HL-60/S4 treated with phorbol 12-myristate 13-acetate at 8.2 ng/mL for 4 days and 3 days (cell line): ENCODE measurements around the gene VAC14.
"Not testable (repeated sequence)": the region's sequence is repeated elsewhere in the genome, so short reads cannot be mapped to it uniquely, and the experiment has no call there.

ENCODE experiments used
- in situ Hi-C: fragments of 300-500 bp; cut with MboI; formaldehyde crosslinking; loops from 2 replicates; pipeline ENCODE4 v1.15.0; 2022; ENCODE audit warnings: low sequenced_read_pairs

Gene VAC14

DNA sequence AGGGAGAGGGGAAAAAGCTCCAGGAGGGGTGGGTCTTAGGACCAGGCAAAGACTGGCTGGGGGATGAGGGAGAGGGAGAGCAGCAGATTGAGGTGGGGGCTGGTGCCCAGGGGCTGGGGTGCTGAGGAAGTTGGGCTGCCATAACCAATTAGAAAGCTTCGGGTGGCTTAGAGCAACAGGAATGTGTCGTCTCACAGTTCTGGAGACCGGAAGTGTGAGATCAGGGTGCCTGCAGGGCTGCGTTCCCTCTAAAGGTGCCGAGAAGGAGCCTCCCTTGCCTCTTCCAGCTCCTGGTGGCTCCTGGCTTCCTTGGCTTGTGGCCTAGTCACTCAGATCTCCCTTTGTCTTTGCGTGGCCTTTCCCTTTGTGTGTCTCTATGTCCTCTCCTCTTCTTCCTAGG is 152.4 kb downstream of the VAC14 start:
- in situ Hi-C loops, result no loop called here

- in situ Hi-C loops, result no loop called here
Observed at GRCh38 chr16:70647441-70648359, 153.3 kb downstream of the VAC14 start.

DNA sequence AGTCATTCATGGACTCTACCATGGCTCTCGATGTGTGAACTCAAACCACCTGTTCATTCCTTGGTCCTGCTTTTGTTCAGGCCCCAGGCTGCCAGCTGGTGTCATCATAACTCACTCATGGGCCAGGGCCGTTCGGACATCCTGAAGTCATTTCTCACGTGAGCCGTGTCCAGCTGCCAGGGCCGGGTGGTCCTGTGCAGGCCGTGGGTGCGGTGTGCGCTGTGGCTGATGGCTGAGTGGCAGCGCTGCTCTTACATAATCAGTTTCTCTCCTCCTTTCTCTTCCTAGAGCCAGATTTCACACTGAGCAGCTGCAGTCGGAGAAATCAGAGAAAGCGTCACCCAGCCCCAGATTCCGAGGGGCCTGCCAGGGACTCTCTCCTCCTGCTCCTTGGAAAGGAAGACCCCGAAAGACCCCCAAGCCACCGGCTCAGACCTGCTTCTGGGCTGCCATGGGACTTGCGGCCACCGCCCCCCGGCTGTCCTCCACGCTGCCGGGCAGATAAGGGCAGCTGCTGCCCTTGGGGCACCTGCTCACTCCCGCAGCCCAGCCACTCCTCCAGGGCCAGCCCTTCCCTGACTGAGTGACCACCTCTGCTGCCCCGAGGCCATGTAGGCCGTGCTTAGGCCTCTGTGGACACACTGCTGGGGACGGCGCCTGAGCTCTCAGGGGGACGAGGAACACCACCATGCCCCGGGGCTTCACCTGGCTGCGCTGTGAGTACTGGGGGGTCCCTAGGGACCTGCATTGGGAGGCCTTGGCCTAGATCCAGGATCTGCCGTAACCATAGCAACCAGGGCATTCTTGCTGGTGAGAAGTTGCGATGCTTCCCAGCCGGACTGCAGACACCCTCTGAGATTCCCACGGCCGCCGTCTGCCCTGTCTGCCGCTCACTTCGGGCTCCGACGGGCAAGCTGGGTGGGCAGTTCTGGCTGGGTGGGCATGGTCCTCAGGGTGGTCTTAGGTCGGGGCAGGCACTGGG is 154.4 kb downstream of the VAC14 start, which contains the start of gene IL34:
Gene IL34, plus strand, starts transcription at position 300 of the 982 bp plus-strand sequence. Its CDS starts 389 bp downstream, at position 689.
- in situ Hi-C loops, result no loop called here

DNA sequence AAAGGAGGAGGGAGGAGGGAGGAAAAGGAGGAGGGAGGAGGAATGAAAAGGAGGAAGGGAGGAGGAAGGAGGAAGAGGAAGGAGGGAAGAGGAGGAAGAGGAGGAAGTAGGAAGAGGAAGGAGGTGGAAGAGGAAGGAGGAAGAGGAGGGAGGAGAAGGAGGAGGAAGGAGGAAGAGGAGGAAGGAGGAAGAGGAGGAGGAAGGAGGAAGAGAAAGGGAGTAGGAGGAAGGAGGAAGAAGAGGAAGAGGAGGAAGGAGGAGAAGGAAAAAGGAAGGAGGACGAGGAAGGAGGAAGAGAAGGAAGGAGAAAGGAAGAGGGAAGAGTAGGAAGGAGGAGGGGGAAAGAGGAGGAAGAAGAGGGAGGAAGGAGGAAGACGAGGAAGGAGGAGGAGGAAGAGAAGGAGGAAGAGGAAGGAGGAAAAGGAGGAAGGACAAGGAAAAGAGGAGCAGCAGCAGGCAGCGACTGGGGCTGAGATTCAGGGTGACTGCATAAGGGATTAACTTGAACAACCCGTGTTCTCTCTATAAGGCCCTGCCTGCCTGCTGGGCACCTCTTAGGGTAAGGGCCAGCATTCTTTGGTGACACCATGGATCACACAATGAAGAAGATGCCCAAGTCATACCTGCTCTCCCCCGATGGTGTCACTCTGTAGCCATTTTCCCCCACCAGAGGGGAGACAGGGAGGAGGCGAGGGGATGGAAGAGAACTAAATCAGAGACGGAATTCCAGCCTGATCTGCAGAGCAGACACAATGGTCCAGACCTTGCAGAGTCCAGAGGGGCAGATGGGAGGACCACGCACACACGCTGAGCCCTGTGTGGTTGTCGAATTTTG is 156.0 kb downstream of the VAC14 start:
- in situ Hi-C loops, result no loop called here

- in situ Hi-C loops, result not testable (repeated sequence)
Observed at GRCh38 chr16:70643264-70643663, 157.7 kb downstream of the VAC14 start.

GRCh38 chr16:70642633-70643032 is 158.3 kb downstream of the VAC14 start:
- in situ Hi-C loops, result no loop called here

- in situ Hi-C loops, result no loop called here
Observed at GRCh38 chr16:70638814-70639792, 161.9 kb downstream of the VAC14 start.
